Uterus (tissue), 4 donors: Measurements from ENCODE around the gene ATG4B. TPM values are rescaled to one million over a fixed set of nuclear protein-coding genes. Genes with fewer than 3 reads are reported as not detected.

Experiments used
- DNase-seq, 2 donors: peaks; one replicate each; pipeline ENCODE4 v3.0.0-alpha.2; 2019 to 2020
- H3K27ac ChIP-seq, 2 donors: fragments of 200-600 bp; sonication (generic); 1 replicate in 1 of 2; 2 replicates in 1 of 2; pipeline ENCODE4 v1.5.1; 2016 to 2018
- H3K27me3 ChIP-seq, 2 donors: fragments of 200-600 bp; sonication (generic); one replicate each; pipeline ENCODE4 v1.5.1; 2018 to 2019; ENCODE audit warnings: control low read depth in 1 of 2
- H3K36me3 ChIP-seq, 2 donors: fragments of 200-600 bp; sonication (generic); one replicate each; pipeline ENCODE4 v1.5.1; 2019; ENCODE audit warnings: control low read depth in 1 of 2
- H3K4me1 ChIP-seq, 2 donors: fragments of 200-600 bp; sonication (generic); one replicate each; pipeline ENCODE4 v1.5.1; 2018 to 2019; ENCODE audit warnings: control low read depth in 1 of 2
- H3K4me3 ChIP-seq, 2 donors: fragments of 200-600 bp; sonication (generic); 1 replicate in 1 of 2; 2 replicates in 1 of 2; pipeline ENCODE4 v1.5.1; 2018 to 2019; ENCODE audit warnings: mild to moderate bottlenecking in 1 of 2
- H3K9me3 ChIP-seq, 2 donors: fragments of 200-600 bp; sonication (generic); one replicate each; pipeline ENCODE4 v1.5.1; 2019; ENCODE audit warnings: control low read depth in 1 of 2
- POLR2A ChIP-seq, 2 donors: fragments of 450-650 bp; IDR thresholded peaks; one replicate each; pipeline ENCODE4 v1.6.1; 2016; ENCODE audit warnings: antibody characterized with exemption in 2 of 2, mild to moderate bottlenecking in 1 of 2, moderate library complexity in 1 of 2
- intact Hi-C: fragments of 100-400 bp; cut with DNase I; formaldehyde crosslinking; loops from one replicate; pipeline ENCODE4 v1.15.1; 2023; ENCODE audit warnings: low total_unique reads
- total RNA-seq, 4 donors: library from RNA; depleted of rRNA in 3 of 4; stranded (reverse); fragments of >200 nt in 3 of 4; gene quantifications; one replicate each; pipeline versions ENCODE4 v1.1.0 to v1.2.4, GENCODE V29; 2014 to 2023
- TF ChIP-seq, protein P1 (sequence below), 4 experiments: fragments of 200-600 bp in 2 of 4; fragments of 450-650 bp in 2 of 4; sonication (generic) in 2 of 4; IDR thresholded peaks; one replicate each; pipeline ENCODE4 v1.5.1; 2016 to 2019; ENCODE audit warnings: antibody characterized with exemption in 4 of 4, mild to moderate bottlenecking in 2 of 4, moderate library complexity in 1 of 4
- donor health status: DM: yes; HTN: yes; CAD: no.

ATG4B gene
- total RNA-seq, 4 donors from 2014 or later = 14.4 to 99.8 (median 56.7) TPM

DNA sequence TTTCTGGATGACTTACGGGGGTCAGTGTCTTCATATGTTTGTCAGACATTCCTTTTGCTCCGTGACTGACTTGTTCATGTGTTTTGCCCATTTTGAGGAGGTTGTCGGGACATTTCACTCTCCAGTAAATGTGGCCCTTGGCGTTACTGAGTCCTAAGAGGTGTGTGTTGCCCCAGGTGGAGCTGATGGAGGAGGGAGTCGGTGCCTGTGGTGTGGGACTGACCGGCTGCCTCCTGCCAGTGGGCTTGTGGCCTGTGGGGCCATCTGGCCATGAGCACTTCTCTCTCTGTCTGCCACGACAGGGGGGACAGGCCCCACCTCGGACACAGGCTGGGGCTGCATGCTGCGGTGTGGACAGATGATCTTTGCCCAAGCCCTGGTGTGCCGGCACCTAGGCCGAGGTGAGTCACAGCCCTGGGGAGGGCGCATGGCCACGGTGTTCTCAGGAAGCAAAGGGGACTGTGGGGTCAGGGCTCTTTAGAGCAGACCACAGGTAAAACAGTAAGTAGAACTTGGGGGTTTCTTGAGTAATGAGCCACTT lies 15.8 kb downstream of the ATG4B start:
- no peak for DNase-seq
- Histone ChIP-seq H3K36me3 (no peaks in the 10 kb centered on the region), H3K27me3 (no peaks in the 10 kb centered on the region), H3K9me3 (no peaks in the 10 kb centered on the region), H3K27ac (no peak overlapping the region), H3K4me1 (no peaks in the 10 kb centered on the region), H3K4me3 (no peak overlapping the region)
- intact Hi-C loops = no loop called here
- TF ChIP-seq POLR2A (IDR thresholded peaks at IDR 0.05) = no peak
- TF ChIP-seq, protein P1, sequence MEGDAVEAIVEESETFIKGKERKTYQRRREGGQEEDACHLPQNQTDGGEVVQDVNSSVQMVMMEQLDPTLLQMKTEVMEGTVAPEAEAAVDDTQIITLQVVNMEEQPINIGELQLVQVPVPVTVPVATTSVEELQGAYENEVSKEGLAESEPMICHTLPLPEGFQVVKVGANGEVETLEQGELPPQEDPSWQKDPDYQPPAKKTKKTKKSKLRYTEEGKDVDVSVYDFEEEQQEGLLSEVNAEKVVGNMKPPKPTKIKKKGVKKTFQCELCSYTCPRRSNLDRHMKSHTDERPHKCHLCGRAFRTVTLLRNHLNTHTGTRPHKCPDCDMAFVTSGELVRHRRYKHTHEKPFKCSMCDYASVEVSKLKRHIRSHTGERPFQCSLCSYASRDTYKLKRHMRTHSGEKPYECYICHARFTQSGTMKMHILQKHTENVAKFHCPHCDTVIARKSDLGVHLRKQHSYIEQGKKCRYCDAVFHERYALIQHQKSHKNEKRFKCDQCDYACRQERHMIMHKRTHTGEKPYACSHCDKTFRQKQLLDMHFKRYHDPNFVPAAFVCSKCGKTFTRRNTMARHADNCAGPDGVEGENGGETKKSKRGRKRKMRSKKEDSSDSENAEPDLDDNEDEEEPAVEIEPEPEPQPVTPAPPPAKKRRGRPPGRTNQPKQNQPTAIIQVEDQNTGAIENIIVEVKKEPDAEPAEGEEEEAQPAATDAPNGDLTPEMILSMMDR (IDR thresholded peaks at IDR 0.05) = no peak

DNA sequence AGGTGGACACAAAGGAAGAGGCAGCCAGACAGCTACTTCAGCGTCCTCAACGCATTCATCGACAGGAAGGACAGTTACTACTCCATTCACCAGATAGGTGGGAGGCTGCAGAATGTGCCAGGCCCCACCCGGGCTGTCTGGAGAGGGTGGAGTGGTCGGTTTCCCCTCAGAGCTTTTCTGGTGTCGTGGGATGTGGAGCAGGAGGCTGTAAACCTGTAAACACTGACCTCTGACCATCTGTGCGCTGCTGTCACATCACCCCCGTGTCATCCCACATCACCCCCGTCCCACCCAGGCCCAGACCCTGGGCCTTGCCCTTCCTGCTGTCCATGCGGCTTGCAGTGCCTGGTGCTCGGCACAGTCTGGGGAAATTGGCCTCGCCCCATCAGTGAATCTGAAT lies 17.1 kb downstream of the ATG4B start:
- H3K36me3 ChIP-seq = no peaks in the 10 kb centered on the region
- intact Hi-C loops = no loop called here

DNA sequence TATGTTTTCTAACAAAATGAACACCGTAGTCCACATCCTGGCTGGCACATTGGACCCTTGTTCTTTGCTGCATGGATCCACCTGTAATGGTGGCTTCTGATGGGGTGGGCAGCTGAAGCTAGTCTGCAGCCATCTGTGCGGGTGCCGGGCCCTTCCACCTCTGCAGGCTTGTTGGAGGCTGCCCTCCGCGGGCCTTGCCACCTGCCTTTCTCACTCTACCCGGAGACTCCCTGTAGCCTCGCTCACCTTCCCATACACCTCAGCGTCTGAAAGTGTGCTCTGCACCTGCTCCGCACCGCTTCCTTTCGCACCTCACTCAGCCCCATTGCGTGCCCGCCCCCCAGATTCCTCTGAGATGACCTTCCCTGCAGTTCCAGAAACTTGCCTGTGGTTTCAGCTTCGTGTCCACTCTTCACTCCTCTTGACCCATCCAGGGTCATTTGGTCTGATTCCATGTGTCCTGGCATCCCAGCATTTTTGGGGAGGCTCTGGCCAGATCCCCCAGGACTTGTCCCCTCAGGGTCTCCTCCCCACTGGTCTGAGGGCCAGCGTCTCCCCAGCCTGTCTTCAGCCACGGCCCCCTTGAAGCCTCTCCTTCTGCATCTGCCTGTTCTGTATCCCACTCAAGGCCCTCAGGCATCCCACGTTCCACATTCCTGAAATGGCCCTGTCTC lies 18.2 kb downstream of the ATG4B start:
- H3K9me3 ChIP-seq = no peaks in the 10 kb centered on the region
- H3K27ac ChIP-seq = no peak overlapping the region
- no peak overlapping the region for H3K4me3 ChIP-seq
- no peaks in the 10 kb centered on the region for H3K36me3 ChIP-seq
- intact Hi-C loops = no loop called here
- no peak for TF ChIP-seq POLR2A (IDR thresholded peaks at IDR 0.05)
- TF ChIP-seq, protein P1 (IDR thresholded peaks at IDR 0.05) = no peak
- no peaks in the 10 kb centered on the region for H3K4me1 ChIP-seq
- no peaks in the 10 kb centered on the region for H3K27me3 ChIP-seq
- DNase-seq = no peak

More for the DNA sequence above, 17.1 kb downstream of the ATG4B start:
- TF ChIP-seq POLR2A (IDR thresholded peaks at IDR 0.05) = no peak
- TF ChIP-seq, protein P1 (IDR thresholded peaks at IDR 0.05) = no peak
- no peaks in the 10 kb centered on the region for H3K9me3 ChIP-seq
- H3K27me3 ChIP-seq = no peaks in the 10 kb centered on the region
- H3K4me1 ChIP-seq = no peaks in the 10 kb centered on the region
- no peak overlapping the region for H3K27ac ChIP-seq
- no peak for DNase-seq
- no peak overlapping the region for H3K4me3 ChIP-seq

DNA sequence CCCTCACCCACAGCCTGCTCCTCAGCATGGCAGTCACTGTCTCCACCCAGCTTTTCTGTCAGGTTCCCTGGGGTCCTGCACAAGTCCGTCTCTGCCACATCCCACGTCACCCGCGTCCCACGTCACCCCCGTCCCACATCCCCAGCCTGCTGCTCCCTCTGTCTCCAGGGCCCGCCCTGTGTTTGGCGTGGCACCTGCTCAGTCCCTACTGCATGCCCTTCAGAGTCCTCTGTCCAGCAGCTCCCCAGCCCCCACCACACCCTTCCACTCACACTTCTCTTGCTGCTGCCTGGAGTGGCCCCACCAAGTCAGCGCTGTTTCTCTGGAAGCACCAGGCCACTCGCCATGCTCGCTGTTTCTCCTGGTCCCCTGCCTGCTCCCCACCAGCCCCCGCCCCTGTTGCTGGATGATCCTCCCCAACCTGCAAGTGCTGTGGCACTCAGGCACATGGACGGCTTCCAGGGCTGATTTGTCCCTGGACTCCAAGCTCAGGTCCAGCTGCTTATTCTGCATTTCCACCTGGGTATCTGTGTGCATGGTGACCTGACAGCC lies 18.8 kb downstream of the ATG4B start:
- no peak overlapping the region for H3K4me3 ChIP-seq
- no peaks in the 10 kb centered on the region for H3K9me3 ChIP-seq
- no peak overlapping the region for H3K27ac ChIP-seq
- no peak for DNase-seq
- H3K4me1 ChIP-seq = no peaks in the 10 kb centered on the region
- no peak for TF ChIP-seq POLR2A (IDR thresholded peaks at IDR 0.05)
- TF ChIP-seq, protein P1 (IDR thresholded peaks at IDR 0.05) = no peak
- intact Hi-C loops = no loop called here
- no peaks in the 10 kb centered on the region for H3K36me3 ChIP-seq
- no peaks in the 10 kb centered on the region for H3K27me3 ChIP-seq

DNA sequence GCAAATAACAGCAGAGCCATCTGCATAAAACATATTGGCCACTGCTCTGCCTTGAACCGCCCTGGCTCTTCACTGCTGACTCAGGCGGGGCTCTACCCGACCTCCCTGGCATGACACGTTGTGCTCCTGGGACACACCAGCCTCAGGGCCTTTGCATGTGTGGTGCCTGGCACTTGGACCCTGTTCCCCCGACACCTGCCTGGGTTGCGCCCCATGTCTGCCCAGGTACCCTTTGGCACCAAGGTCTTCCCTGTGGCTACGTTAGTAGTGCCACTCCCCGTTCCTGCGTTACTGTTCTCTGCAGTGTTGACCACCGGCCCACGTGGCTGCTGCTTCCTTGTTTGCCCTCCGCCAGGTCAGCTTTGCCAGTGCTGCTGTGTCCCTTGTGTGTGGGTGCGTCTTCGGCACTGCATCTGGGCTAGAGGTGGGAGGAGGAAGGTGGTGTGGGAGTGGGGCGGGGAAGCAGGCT lies 20.3 kb downstream of the ATG4B start:
- intact Hi-C loops = no loop called here
- Histone ChIP-seq H3K27ac (no peak overlapping the region), H3K4me3 (no peak overlapping the region), H3K27me3 (no peaks in the 10 kb centered on the region), H3K9me3 (no peaks in the 10 kb centered on the region), H3K36me3 (no peaks in the 10 kb centered on the region), H3K4me1 (no peaks in the 10 kb centered on the region)
- no peak for TF ChIP-seq POLR2A (IDR thresholded peaks at IDR 0.05)
- TF ChIP-seq, protein P1 (IDR thresholded peaks at IDR 0.05) = no peak
- DNase-seq = no peak
